Neural crest cell (in vitro differentiated cells): ENCODE measurements around the gene PSAPL1. TPM values are rescaled to one million over a fixed set of nuclear protein-coding genes. Genes with fewer than 3 reads are reported as not detected.

ENCODE experiments used
- DNase-seq: peaks from one replicate; pipeline ENCODE4 v3.0.0; 2021; ENCODE audit warnings: low read depth, mixed read lengths, low spot score
- H3K27ac Mint-ChIP-seq: one replicate; pipeline ENCODE4 v1.8.0; 2021; ENCODE audit warnings: mild to moderate bottlenecking, mixed read lengths; ENCODE audit not compliant: unreplicated experiment
- H3K27me3 Mint-ChIP-seq: 2 replicates; pipeline ENCODE4 v1.8.0; 2021; ENCODE audit warnings: low read depth, mild to moderate bottlenecking, mixed read lengths
- H3K36me3 Mint-ChIP-seq: 2 replicates; pipeline ENCODE4 v1.8.0; 2021; ENCODE audit warnings: low read depth, mild to moderate bottlenecking, mixed read lengths
- H3K4me1 Mint-ChIP-seq: 2 replicates; pipeline ENCODE4 v1.8.0; 2021; ENCODE audit warnings: mixed read lengths
- H3K4me3 Mint-ChIP-seq: one replicate; pipeline ENCODE4 v1.8.0; 2021; ENCODE audit warnings: mild to moderate bottlenecking, mixed read lengths
- H3K9me3 Mint-ChIP-seq: 2 replicates; pipeline ENCODE4 v1.8.0; 2021; ENCODE audit warnings: mixed read lengths
- total RNA-seq: library from RNA; stranded (reverse); gene quantifications from 2 replicates; pipeline ENCODE4 v1.2.1, GENCODE V29; 2021
- TF ChIP-seq, protein P1 (sequence below): fragments of 200-600 bp; sonication (generic); conservative IDR thresholded peaks from 2 replicates; pipeline ENCODE4 v1.5.0; 2021; ENCODE audit warnings: antibody characterized with exemption, mild to moderate bottlenecking

The PSAPL1 gene
- total RNA-seq, 1 donor from 2014 or later = not detected

DNA sequence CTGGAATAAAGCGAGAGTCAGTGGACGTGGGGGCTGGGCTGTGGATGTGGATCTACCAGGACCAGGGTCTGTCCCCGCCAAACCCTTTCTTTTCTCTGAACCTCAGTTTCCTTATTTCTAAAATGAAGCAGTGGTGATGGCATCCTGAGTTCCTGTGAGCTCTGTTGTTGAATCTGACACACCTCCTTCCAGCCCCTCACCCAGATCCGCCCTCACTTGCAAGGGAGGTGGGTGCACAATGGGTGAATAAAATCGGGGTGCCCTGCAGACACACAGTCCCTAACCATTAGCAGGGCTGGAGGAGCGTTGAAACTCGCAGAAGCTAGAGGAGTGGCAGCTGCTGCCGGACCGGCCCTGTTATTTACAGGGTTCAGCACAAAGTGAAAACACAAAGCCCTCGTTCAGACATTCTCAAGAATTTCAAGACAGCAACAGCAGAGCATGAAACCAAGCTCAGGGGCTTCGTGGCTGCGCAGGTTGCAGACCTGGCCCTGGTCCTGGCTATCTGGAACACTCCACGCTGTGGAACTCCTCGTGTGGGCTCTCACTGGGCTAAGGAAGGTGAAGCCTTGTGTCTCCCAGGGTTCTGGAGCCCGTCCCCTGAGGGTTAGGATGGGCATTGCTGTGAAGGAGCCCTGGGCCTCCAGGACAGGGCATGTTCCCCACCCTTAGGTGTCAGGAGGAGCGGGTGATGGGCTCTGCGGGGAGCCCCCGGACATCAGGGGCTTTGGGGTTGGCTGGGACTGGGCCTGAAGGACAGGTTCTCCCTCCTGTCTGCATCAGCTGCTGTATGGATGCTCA, 42.9 kb downstream of the PSAPL1 start:
- Mint-ChIP-seq H3K9me3 (no peaks in the 10 kb centered on the region), H3K4me3 (no peak overlapping the region), H3K27me3 (peaks cover 34% of the 10 kb centered on the region), H3K36me3 (no peaks in the 10 kb centered on the region), H3K4me1 (peaks cover 55% of the 10 kb centered on the region), H3K27ac (no peak overlapping the region)
- no peak for DNase-seq
- TF ChIP-seq, protein P1, sequence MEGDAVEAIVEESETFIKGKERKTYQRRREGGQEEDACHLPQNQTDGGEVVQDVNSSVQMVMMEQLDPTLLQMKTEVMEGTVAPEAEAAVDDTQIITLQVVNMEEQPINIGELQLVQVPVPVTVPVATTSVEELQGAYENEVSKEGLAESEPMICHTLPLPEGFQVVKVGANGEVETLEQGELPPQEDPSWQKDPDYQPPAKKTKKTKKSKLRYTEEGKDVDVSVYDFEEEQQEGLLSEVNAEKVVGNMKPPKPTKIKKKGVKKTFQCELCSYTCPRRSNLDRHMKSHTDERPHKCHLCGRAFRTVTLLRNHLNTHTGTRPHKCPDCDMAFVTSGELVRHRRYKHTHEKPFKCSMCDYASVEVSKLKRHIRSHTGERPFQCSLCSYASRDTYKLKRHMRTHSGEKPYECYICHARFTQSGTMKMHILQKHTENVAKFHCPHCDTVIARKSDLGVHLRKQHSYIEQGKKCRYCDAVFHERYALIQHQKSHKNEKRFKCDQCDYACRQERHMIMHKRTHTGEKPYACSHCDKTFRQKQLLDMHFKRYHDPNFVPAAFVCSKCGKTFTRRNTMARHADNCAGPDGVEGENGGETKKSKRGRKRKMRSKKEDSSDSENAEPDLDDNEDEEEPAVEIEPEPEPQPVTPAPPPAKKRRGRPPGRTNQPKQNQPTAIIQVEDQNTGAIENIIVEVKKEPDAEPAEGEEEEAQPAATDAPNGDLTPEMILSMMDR = no peak

DNA sequence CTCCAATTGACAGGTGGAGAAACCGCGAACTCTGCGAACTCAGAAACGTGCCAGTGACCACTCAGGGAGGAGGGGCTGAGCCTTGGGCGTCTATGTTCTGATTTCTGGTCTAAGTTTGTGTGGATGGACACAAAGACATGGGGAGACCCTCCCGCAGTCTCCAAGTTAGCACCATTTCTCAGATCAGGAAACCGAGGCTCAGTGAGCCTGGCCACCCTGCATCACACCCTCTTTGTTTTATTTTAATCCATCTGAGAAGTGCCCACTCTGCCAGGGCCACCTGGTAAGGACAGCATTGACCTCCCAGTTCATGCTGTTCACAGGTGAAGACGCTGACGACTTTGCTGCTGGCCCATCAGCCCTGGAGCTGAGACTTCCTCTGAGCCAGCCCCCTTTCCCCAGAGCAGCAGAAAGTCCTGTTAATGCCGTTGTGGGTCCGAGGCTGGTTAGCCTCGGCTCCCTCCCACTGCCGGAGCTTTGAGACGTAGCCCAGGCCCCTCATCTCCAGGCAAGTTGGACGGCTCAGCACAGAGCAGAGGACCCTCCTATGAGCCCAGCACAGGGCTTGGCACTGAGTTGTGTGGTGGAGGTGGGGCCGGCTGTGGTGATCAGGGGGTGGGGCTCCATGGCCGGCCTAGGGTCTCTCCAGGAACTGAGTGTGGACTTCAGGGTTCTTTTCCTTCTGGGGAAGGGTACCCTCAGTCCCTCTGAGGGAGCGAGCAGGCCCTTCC, 43.7 kb downstream of the PSAPL1 start:
- DNase-seq = no peak
- no peaks in the 10 kb centered on the region for H3K9me3 Mint-ChIP-seq
- peaks cover 34% of the 10 kb centered on the region for H3K27me3 Mint-ChIP-seq
- H3K27ac Mint-ChIP-seq = no peak overlapping the region
- no peaks in the 10 kb centered on the region for H3K36me3 Mint-ChIP-seq
- H3K4me1 Mint-ChIP-seq = peaks cover 48% of the 10 kb centered on the region
- TF ChIP-seq, protein P1 = no peak
- H3K4me3 Mint-ChIP-seq = no peak overlapping the region

DNA sequence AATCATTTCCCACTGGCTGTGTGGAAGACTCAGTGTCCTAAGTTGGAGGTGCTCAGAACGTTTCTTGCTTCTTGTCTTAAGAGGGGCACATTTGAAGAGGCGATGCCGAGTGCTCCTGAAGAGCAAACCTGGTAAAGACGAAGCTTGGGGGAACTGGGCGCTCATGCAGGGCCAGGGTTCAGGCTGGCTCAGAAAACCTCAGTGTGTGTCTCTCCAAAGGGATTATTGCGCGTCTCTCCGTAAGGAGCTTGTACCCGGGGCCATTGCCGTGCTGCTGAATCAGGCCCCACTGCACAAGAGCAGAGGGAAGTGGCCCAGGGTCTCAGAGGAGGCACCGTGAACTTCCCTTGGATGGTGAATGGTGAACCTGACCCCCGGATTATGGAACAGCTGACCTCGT, 44.4 kb downstream of the PSAPL1 start:
- no peak for DNase-seq
- Mint-ChIP-seq H3K27me3 (peaks cover 34% of the 10 kb centered on the region), H3K4me1 (peaks cover 46% of the 10 kb centered on the region), H3K9me3 (no peaks in the 10 kb centered on the region), H3K36me3 (no peaks in the 10 kb centered on the region), H3K4me3 (no peak overlapping the region), H3K27ac (peak overlapping the region; percentile 15)
- TF ChIP-seq, protein P1 = no peak

DNA sequence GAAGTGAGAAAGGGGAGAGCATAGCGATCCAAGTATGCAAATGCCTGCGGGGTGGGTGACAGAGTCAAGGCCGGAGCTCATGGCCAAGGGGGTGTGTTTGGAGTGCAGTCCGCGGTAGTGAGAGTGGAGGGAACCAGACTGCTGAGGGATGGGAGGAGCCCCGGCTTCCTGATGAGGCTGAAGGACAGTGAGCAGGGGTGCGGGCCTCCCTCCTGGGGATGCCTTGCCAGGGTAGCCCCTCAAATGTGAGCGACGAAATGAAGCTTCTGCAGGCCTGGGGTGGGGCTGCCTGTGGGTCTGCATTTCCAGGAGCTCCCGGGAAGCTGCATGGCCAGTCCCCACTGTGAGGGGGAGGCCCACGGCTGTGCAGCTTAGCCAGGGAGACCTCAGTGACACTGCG, 45.0 kb downstream of the PSAPL1 start:
- H3K9me3 Mint-ChIP-seq = no peaks in the 10 kb centered on the region
- TF ChIP-seq, protein P1 = no peak
- peaks cover 29% of the 10 kb centered on the region for H3K27me3 Mint-ChIP-seq
- no peak for DNase-seq
- peaks cover 42% of the 10 kb centered on the region for H3K4me1 Mint-ChIP-seq
- H3K4me3 Mint-ChIP-seq = no peak overlapping the region
- no peaks in the 10 kb centered on the region for H3K36me3 Mint-ChIP-seq
- no peak overlapping the region for H3K27ac Mint-ChIP-seq

DNA sequence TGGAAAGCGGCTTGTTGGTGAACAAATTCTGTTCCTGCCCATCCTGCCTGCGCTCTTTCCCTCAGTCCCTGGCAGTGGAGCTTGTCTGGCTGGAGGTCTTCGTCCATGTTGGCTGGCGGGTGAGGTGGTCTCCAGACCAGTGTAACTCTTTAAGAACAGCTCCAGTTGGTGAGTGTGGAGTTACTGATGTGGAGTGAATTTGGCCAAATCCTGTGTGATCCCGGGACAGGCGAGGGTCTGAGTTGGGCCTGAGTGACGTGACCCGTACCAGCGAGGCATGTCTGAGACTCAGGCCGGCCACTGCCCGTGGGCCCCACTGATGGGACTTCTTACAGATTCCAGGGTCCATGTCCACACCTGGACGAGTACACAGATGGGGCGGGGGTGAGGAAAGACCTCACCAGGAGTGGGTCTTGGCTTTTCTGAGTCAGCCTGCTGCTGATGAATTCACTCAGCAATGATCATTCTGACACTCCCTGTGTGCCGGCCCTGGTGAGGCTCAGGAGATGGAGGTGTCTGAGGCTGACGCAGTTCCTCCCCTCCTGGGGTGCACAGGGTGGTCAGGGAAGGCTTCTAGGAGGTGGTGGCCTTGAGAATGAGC, 45.5 kb downstream of the PSAPL1 start:
- Mint-ChIP-seq H3K9me3 (no peaks in the 10 kb centered on the region), H3K36me3 (no peaks in the 10 kb centered on the region), H3K4me1 (peaks cover 42% of the 10 kb centered on the region), H3K4me3 (no peak overlapping the region), H3K27me3 (peaks cover 29% of the 10 kb centered on the region), H3K27ac (no peak overlapping the region)
- DNase-seq = no peak
- TF ChIP-seq, protein P1 = no peak
